PC-9 (cell line): ENCODE measurements around the gene AK9. TPM values are rescaled to one million over a fixed set of nuclear protein-coding genes. Genes with fewer than 3 reads are reported as not detected.

ENCODE experiments used
- BruUV-seq: library from RNA; stranded (reverse); fragments of 400-500 nt; replicated peaks from 2 replicates; lab custom pipeline; 2021; lab: Mats Ljungman, UMichigan
- CTCF ChIA-PET: fragments of 300-600 bp; sonication (Branson Sonifier 250); formaldehyde crosslinking; loops from one replicate; lab custom pipeline; 2022; ENCODE audit warnings: antibody characterized with exemption; lab: Charles Lee
- POLR2A ChIA-PET: fragments of 300-600 bp; sonication (Branson Sonifier 250); formaldehyde crosslinking; loops from one replicate; lab custom pipeline; 2022; ENCODE audit warnings: antibody characterized with exemption; ENCODE audit not compliant: unreplicated experiment; lab: Charles Lee
- DNase-seq, 2 experiments: peaks; one replicate each; pipeline versions ENCODE4 v3.0.0 to v3.0.0-alpha.2; 2015 to 2022; ENCODE audit warnings: mixed read lengths in 1 of 2
- H2AFZ ChIP-seq: fragments of 200-600 bp; sonication (generic); 2 replicates; pipeline ENCODE4 v1.8.1; 2017; ENCODE audit warnings: antibody characterized with exemption
- H3F3A ChIP-seq: fragments of 200-600 bp; sonication (generic); 2 replicates; pipeline ENCODE4 v1.8.1; 2017; ENCODE audit warnings: antibody characterized with exemption, mild to moderate bottlenecking, low read depth; ENCODE audit not compliant: insufficient read depth
- H3K27ac ChIP-seq: fragments of 200-600 bp; sonication (generic); 2 replicates; pipeline ENCODE4 v1.6.1; 2016; ENCODE audit warnings: mixed run types
- H3K27me3 ChIP-seq: fragments of 200-600 bp; sonication (generic); 2 replicates; pipeline ENCODE4 v1.6.1; 2016; ENCODE audit warnings: low read depth, mixed run types; ENCODE audit not compliant: insufficient read depth
- H3K36me3 ChIP-seq: fragments of 200-600 bp; sonication (generic); 2 replicates; pipeline ENCODE4 v1.6.1; 2016; ENCODE audit warnings: low read depth, mixed run types
- H3K4me1 ChIP-seq: fragments of 200-600 bp; sonication (generic); replicated peaks from 2 replicates; pipeline ENCODE4 v1.6.1; 2016; ENCODE audit warnings: mixed run types; ENCODE audit not compliant: insufficient read depth
- H3K4me2 ChIP-seq: fragments of 200-600 bp; sonication (generic); 2 replicates; pipeline ENCODE4 v1.6.1; 2017; ENCODE audit warnings: mixed run types
- H3K4me3 ChIP-seq: fragments of 200-600 bp; sonication (generic); 2 replicates; pipeline ENCODE4 v1.6.1; 2016; ENCODE audit warnings: mixed run types
- H3K79me2 ChIP-seq: fragments of 200-600 bp; sonication (generic); 2 replicates; pipeline ENCODE4 v1.6.1; 2017; ENCODE audit warnings: low read depth, mixed run types
- H3K9me2 ChIP-seq: fragments of 200-600 bp; sonication (generic); 2 replicates; pipeline ENCODE4 v1.8.1; 2017; ENCODE audit warnings: mild to moderate bottlenecking; ENCODE audit not compliant: insufficient read depth
- H3K9me3 ChIP-seq: fragments of 200-600 bp; sonication (generic); 2 replicates; pipeline ENCODE4 v1.8.1; 2016; ENCODE audit warnings: low read depth; ENCODE audit not compliant: insufficient read depth
- H4K20me1 ChIP-seq: fragments of 200-600 bp; sonication (generic); 2 replicates; pipeline ENCODE4 v1.8.1; 2017; ENCODE audit not compliant: insufficient read depth
- EZH2 ChIP-seq: fragments of 200-600 bp; sonication (generic); IDR thresholded peaks from 2 replicates; pipeline ENCODE4 v1.8.0; 2017; ENCODE audit warnings: antibody characterized with exemption, low read depth
- intact Hi-C: fragments of 100-400 bp; cut with micrococcal nuclease; formaldehyde crosslinking; loops from one replicate; pipeline ENCODE4 v1.10.0; 2022; ENCODE audit not compliant: unreplicated experiment
- total RNA-seq: library from RNA; stranded (reverse); gene quantifications from 2 replicates; pipeline ENCODE4 v1.2.3, GENCODE V29; 2021
- TF ChIP-seq, protein P1 (sequence below): fragments of 200-600 bp; sonication (generic); conservative IDR thresholded peaks from 2 replicates; pipeline ENCODE4 v1.6.1; 2017; ENCODE audit warnings: mixed run types, antibody characterized with exemption, mild to moderate bottlenecking, moderate library complexity

The AK9 gene
- total RNA-seq, 1 experiment from 2014 or later: 7.4 TPM

DNA sequence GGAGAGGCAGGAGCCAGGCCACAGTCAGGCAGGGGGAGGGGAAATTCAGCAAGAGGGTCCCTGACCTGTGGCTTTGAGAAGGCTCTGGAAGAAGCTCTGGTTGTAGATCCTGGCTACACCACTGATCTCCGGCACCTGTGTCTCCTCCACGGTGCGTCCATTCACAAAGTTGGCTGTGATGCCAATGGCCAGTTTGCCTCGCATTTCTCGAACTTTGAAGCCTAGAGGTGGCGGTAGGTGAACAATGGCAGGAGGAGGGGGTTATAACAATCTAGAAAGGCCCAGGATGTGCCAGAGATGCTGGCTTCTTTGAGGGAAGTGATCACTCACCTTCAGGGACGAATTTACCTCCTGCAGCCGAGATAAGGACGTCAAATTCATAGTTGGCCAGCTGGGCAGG lies 238.8 kb downstream of the AK9 start:
- DNase-seq: no peak
- no peaks in the 10 kb centered on the region; the same call in 1 of the 2 replicates for H3K4me1 ChIP-seq
- no peak overlapping the region for H3K4me3 ChIP-seq
- H3K36me3 ChIP-seq: no peaks in the 10 kb centered on the region
- H3F3A ChIP-seq: peaks cover 32% of the 10 kb centered on the region; the same call in 1 of the 2 replicates
- H3K27ac ChIP-seq: no peak overlapping the region
- no peak for TF ChIP-seq EZH2
- TF ChIP-seq, protein P1, sequence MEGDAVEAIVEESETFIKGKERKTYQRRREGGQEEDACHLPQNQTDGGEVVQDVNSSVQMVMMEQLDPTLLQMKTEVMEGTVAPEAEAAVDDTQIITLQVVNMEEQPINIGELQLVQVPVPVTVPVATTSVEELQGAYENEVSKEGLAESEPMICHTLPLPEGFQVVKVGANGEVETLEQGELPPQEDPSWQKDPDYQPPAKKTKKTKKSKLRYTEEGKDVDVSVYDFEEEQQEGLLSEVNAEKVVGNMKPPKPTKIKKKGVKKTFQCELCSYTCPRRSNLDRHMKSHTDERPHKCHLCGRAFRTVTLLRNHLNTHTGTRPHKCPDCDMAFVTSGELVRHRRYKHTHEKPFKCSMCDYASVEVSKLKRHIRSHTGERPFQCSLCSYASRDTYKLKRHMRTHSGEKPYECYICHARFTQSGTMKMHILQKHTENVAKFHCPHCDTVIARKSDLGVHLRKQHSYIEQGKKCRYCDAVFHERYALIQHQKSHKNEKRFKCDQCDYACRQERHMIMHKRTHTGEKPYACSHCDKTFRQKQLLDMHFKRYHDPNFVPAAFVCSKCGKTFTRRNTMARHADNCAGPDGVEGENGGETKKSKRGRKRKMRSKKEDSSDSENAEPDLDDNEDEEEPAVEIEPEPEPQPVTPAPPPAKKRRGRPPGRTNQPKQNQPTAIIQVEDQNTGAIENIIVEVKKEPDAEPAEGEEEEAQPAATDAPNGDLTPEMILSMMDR: no peak
- no peak overlapping the region for H3K4me2 ChIP-seq
- POLR2A ChIA-PET: interaction anchor here (0.7 kb wide), 1 partner anchor 16 kb away, joined by 5 read pairs; no protein-coding TSS in a partner anchor
- no peak overlapping the region for H2AFZ ChIP-seq
- H3K27me3 ChIP-seq: no peaks in the 10 kb centered on the region
- H3K79me2 ChIP-seq: no peaks in the 10 kb centered on the region
- no peaks in the 10 kb centered on the region for H3K9me2 ChIP-seq
- H3K9me3 ChIP-seq: no peaks in the 10 kb centered on the region
- BruUV-seq: no TSS peak
- intact Hi-C loops: no loop called here
- CTCF ChIA-PET: no interaction called here
- no peaks in the 10 kb centered on the region for H4K20me1 ChIP-seq

DNA sequence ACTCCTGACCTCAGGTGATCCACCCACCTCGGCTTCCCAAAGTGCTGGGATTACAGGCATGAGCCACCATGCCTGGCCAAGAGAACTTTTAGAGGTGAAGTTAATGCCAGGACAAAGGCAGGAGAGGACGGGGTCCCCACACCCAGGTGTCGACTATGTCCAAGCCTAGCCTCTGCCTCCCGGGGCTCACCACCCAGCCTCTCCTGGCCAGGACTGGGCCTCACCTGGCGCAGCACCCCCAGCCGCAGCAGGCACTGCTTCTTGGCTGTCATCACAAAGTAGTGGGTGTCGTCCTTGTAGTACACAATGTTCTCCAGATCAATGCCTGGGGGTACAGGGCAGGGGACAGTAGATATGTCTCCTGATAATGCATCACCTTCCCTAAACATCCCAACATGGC lies 239.6 kb downstream of the AK9 start:
- POLR2A ChIA-PET: interaction anchor here (0.6 kb wide), 1 partner anchor 8 kb away, joined by 4 read pairs; no protein-coding TSS in a partner anchor
- BruUV-seq: no TSS peak
- TF ChIP-seq EZH2: no peak
- TF ChIP-seq, protein P1: no peak
- H3K4me2 ChIP-seq: no peak overlapping the region
- no peaks in the 10 kb centered on the region for H3K36me3 ChIP-seq
- H2AFZ ChIP-seq: no peak overlapping the region
- H3K4me1 ChIP-seq: no peaks in the 10 kb centered on the region; the same call in 1 of the 2 replicates
- no peaks in the 10 kb centered on the region for H3K9me3 ChIP-seq
- no peak for DNase-seq
- peaks cover 24% of the 10 kb centered on the region; the same call in 1 of the 2 replicates for H3F3A ChIP-seq
- intact Hi-C loops: no loop called here
- H3K79me2 ChIP-seq: no peaks in the 10 kb centered on the region
- no peak overlapping the region for H3K4me3 ChIP-seq
- CTCF ChIA-PET: no interaction called here
- H3K27me3 ChIP-seq: no peaks in the 10 kb centered on the region
- no peaks in the 10 kb centered on the region for H4K20me1 ChIP-seq
- no peaks in the 10 kb centered on the region for H3K9me2 ChIP-seq
- no peak overlapping the region for H3K27ac ChIP-seq

DNA sequence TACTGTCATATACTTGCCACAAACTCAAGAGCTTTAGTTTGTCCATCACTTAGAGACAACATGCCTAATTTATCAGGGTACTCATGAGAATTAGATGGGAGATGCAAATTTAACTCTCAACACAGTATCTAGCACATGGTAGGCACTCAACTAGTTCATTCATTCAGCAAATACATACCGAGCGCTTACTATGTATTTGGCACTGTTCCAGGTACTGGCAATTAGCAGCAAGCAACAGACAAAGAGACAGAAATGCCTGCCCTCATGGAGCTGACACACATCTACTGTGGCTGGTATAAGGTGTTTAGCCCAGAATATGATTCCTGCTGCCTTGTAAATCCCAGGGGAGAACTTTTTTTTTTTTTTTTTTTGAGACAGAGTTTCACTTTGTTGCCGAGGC lies 240.2 kb downstream of the AK9 start:
- BruUV-seq: no TSS peak
- CTCF ChIA-PET: no interaction called here
- H2AFZ ChIP-seq: no peak overlapping the region

More for the DNA sequence above, 240.2 kb downstream of the AK9 start:
- Histone ChIP-seq H3K27ac (no peak overlapping the region), H3K9me3 (no peaks in the 10 kb centered on the region), H3K9me2 (no peaks in the 10 kb centered on the region), H3K79me2 (no peaks in the 10 kb centered on the region), H3K27me3 (no peaks in the 10 kb centered on the region), H3F3A (peaks cover 23% of the 10 kb centered on the region; the same call in 1 of the 2 replicates), H3K36me3 (no peaks in the 10 kb centered on the region), H3K4me1 (no peaks in the 10 kb centered on the region; the same call in 1 of the 2 replicates), H3K4me3 (no peak overlapping the region), H4K20me1 (no peaks in the 10 kb centered on the region), H3K4me2 (no peak overlapping the region)
- no peak for DNase-seq
- intact Hi-C loops: no loop called here
- no peak for TF ChIP-seq EZH2
- TF ChIP-seq, protein P1: no peak
- POLR2A ChIA-PET: interaction anchor here (0.5 to 0.6 kb wide), 2 partner anchors 9 to 589 kb away, joined by 3 to 4 read pairs; no protein-coding TSS in a partner anchor
